K562 (cell line): Measurements from ENCODE around the gene CERS3.

Source experiments
- BRD9 ChIP-seq: fragments of 450-650 bp; IDR thresholded peaks from 2 replicates; pipeline ENCODE4 v1.6.1; 2018; ENCODE audit warnings: low read depth; ENCODE audit not compliant: partially characterized antibody
- CHD4 ChIP-seq: fragments of 200-600 bp; sonication (generic); IDR thresholded peaks from 3 replicates; pipeline ENCODE4 v1.6.1; 2012; ENCODE audit warnings: low read depth, mild to moderate bottlenecking, mixed read lengths, low read length, inconsistent platforms; ENCODE audit not compliant: insufficient read depth, insufficient replicate concordance, poor library complexity, severe bottlenecking
- FOSL1 ChIP-seq: fragments of 200-800 bp; sonication (Bioruptor generic); conservative IDR thresholded peaks from 2 replicates; pipeline ENCODE4 v1.6.1; 2016; ENCODE audit warnings: missing genetic modification characterization, missing compliant biosample characterization
- L3MBTL2 ChIP-seq: fragments of 450-650 bp; IDR thresholded peaks from 2 replicates; pipeline ENCODE4 v1.6.1; 2016; ENCODE audit warnings: mild to moderate bottlenecking, moderate library complexity
- RNF2 ChIP-seq: sonication (generic); IDR thresholded peaks from 2 replicates; pipeline ENCODE4 v1.6.1; 2016
- SMARCC2 ChIP-seq: fragments of 450-650 bp; IDR thresholded peaks from 2 replicates; pipeline ENCODE4 v1.6.1; 2017; ENCODE audit warnings: antibody characterized with exemption, moderate library complexity, mild to moderate bottlenecking, low read depth
- TAF1 ChIP-seq: IDR thresholded peaks from 2 replicates; pipeline ENCODE4 v1.6.1; 2011; ENCODE audit warnings: mild to moderate bottlenecking, low read length, moderate library complexity; ENCODE audit not compliant: insufficient read depth, control insufficient read depth, severe bottlenecking; ENCODE audit errors: extremely low read depth
- TEAD4 ChIP-seq, 2 experiments: sonication (generic) in 1 of 2; formaldehyde crosslinking in 1 of 2; IDR thresholded peaks; 2 replicates each; pipeline versions ENCODE4 v1.6.1 to v1.8.0; 2012 to 2022; ENCODE audit warnings: borderline replicate concordance in 1 of 2, inconsistent platforms in 1 of 2, low read length in 1 of 2, mild to moderate bottlenecking in 1 of 2, missing genetic modification reagents in 1 of 2
- ZNF239 ChIP-seq: fragments of 250-450 bp; sonication (Bioruptor Pico); IDR thresholded peaks from 2 replicates; pipeline ENCODE4 v1.4.0; 2020; ENCODE audit warnings: mild to moderate bottlenecking
- ZNF253 ChIP-seq: fragments of 250-450 bp; sonication (Bioruptor Pico); conservative IDR thresholded peaks from 2 replicates; pipeline ENCODE4 v1.6.1; 2021; ENCODE audit warnings: mild to moderate bottlenecking
- ZNF324 ChIP-seq: fragments of 250-450 bp; sonication (Bioruptor Pico); IDR thresholded peaks from 2 replicates; pipeline ENCODE4 v1.4.0; 2020; ENCODE audit warnings: mild to moderate bottlenecking
- TF ChIP-seq, protein P1 (sequence below), 3 experiments: IDR thresholded peaks in 2 of 3; conservative IDR thresholded peaks in 1 of 3; 2 replicates each; pipeline ENCODE4 v1.5.1; 2011 to 2012; ENCODE audit warnings: low read length in 3 of 3, mild to moderate bottlenecking in 3 of 3, control low read depth in 2 of 3, improper control_type of control experiment in 1 of 3, inconsistent platforms in 1 of 3, low read depth in 1 of 3, mixed read lengths in 1 of 3, moderate library complexity in 1 of 3; ENCODE audit not compliant: insufficient read depth in 2 of 3
- TF ChIP-seq, protein P2 (sequence below): fragments of 450-650 bp; formaldehyde crosslinking; IDR thresholded peaks from 2 replicates; pipeline ENCODE4 v1.4.0; 2020; ENCODE audit warnings: mild to moderate bottlenecking, moderate library complexity
- TF ChIP-seq, protein P3 (sequence below): sonication (generic); formaldehyde crosslinking; IDR thresholded peaks from 2 replicates; pipeline ENCODE4 v1.8.1; 2023; ENCODE audit warnings: mild to moderate bottlenecking, missing genetic modification reagents

DNA sequence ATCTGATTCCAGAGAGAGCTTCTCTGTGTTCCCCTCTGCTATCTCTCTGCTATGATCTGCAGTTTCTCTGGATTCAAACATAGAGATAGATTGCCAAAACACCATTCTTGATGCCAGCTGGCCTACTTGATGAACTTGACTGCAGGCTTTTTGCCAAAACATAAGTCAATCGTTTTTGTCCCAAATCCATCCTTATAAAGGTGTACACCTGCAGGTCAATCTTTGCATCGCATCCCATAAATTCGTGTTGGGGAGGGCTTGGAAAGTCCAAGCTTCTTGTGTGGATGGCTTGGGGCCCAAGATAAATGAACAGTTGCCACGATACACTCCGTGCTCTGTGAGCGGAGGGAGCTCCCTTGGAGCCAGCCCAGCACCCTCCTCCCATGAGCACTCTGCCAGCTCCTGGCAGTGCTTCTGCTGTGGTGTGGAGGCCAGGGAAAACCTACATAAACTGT is 2.7 kb downstream of the CERS3 start:
- TF ChIP-seq SMARCC2 (no peak), CHD4 (no peak), L3MBTL2 (no peak), BRD9 (no peak), ZNF239 (no peak), FOSL1 (tag) (no peak), TEAD4 (IDR thresholded peaks at IDR 0.05; ENCODE audit: low read length) (no peak), TEAD4 (CRISPR knock-in tag; IDR thresholded peaks at IDR 0.05; ENCODE audit: borderline replicate concordance) (no peak), RNF2 (no peak), TAF1 (no peak), ZNF253 (CRISPR knock-in tag) (no peak), ZNF324 (CRISPR knock-in tag) (no peak)
- TF ChIP-seq, protein P1, sequence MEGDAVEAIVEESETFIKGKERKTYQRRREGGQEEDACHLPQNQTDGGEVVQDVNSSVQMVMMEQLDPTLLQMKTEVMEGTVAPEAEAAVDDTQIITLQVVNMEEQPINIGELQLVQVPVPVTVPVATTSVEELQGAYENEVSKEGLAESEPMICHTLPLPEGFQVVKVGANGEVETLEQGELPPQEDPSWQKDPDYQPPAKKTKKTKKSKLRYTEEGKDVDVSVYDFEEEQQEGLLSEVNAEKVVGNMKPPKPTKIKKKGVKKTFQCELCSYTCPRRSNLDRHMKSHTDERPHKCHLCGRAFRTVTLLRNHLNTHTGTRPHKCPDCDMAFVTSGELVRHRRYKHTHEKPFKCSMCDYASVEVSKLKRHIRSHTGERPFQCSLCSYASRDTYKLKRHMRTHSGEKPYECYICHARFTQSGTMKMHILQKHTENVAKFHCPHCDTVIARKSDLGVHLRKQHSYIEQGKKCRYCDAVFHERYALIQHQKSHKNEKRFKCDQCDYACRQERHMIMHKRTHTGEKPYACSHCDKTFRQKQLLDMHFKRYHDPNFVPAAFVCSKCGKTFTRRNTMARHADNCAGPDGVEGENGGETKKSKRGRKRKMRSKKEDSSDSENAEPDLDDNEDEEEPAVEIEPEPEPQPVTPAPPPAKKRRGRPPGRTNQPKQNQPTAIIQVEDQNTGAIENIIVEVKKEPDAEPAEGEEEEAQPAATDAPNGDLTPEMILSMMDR (IDR thresholded peaks at IDR 0.05 in 2 of 3, conservative IDR thresholded peaks at IDR 0.05 in 1 of 3; ENCODE audit: insufficient read depth in 2 of 3, low read depth in 1 of 3, low read length in 3 of 3) = no peak
- TF ChIP-seq, protein P2, sequence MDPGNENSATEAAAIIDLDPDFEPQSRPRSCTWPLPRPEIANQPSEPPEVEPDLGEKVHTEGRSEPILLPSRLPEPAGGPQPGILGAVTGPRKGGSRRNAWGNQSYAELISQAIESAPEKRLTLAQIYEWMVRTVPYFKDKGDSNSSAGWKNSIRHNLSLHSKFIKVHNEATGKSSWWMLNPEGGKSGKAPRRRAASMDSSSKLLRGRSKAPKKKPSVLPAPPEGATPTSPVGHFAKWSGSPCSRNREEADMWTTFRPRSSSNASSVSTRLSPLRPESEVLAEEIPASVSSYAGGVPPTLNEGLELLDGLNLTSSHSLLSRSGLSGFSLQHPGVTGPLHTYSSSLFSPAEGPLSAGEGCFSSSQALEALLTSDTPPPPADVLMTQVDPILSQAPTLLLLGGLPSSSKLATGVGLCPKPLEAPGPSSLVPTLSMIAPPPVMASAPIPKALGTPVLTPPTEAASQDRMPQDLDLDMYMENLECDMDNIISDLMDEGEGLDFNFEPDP (CRISPR knock-in tag) = no peak
- TF ChIP-seq, protein P3, sequence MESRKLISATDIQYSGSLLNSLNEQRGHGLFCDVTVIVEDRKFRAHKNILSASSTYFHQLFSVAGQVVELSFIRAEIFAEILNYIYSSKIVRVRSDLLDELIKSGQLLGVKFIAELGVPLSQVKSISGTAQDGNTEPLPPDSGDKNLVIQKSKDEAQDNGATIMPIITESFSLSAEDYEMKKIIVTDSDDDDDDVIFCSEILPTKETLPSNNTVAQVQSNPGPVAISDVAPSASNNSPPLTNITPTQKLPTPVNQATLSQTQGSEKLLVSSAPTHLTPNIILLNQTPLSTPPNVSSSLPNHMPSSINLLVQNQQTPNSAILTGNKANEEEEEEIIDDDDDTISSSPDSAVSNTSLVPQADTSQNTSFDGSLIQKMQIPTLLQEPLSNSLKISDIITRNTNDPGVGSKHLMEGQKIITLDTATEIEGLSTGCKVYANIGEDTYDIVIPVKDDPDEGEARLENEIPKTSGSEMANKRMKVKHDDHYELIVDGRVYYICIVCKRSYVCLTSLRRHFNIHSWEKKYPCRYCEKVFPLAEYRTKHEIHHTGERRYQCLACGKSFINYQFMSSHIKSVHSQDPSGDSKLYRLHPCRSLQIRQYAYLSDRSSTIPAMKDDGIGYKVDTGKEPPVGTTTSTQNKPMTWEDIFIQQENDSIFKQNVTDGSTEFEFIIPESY (CRISPR knock-in tag) = no peak
